HUDEP-2 (cell line): Measurements from ENCODE around the gene GAB3.

Experiments
- DNase-seq, 76 experiments: peaks; one replicate each; lab custom pipeline; 2025; ENCODE audit not compliant: unreplicated experiment in 76 of 76; lab: John Stamatoyannopoulos, UW

The GAB3 gene

DNA sequence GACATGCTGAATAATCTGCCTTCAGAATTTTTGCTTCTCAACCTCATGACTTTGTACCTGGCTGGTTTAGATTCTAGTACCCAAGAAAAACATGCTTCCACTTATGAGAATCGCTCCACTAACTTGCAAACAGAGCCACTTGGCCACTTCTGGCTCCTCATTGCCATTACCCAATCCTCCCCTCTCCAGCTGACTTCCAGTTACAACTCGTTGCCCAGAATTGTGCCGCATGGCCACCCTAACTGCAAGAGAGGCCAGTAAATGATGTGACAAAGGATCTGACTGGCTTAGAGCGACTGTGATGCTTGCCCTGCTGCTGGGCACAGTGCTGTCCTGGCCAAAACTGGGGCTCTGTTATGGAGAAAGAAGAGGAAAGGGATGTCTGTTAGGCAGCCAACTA lies 7.8 kb upstream of the GAB3 start:
- no peak for DNase-seq

DNA sequence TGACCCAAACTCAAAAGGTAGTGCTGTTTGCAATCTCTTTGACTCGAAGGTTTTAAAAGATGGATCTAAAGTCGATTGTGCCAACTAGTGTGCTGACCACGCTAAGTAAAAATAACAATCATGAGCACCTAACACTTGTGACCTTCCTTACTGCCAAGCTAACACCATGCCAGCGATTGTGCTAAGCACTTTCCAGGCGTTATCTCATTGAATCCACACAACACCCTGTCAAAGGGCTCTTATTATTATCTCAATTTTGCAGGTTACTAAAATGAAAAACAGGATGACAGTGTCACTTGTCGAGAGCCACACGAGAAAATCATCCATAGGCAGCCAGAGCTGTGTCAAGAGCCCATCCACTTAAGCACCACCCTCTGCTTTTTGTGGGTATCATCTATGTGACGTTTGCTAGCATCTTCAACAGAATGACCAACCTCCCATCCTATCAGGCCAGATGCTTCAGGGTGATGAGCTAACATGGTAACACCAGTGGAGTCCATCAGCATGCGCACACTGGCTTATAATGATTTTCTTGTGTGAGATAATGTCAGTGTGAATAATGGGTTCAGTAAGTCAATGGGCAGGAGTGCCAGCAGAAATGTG lies 893 bp upstream of the GAB3 start:
- peak in 73 of 76 experiments; percentile 15 to 90 (median 63) for DNase-seq

DNA sequence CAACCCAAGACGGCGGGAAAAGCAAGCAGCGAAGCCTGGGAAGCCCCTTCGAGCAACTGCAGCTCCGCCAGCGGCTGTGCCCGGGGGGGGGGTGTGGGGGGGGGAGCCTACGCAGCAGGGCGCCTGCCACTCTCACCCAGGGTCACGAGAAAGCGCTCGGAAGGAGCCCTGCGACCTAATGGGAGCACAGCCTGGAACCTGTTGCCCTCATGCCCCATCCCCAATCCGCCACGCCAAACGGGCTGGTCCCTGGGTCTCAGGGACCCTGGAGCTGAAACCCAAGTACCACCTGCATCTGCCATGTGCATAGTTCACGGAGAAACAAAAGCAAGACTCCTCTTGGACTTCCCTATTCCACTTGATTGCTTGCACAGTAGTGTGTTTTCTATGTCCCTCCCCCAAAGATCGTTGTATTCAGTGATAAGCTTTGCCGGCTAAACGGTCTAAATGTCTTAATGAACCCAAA lies 359 bp upstream of the GAB3 start:
- DNase-seq = peak in 52 of 76 experiments; percentile 4 to 86 (median 42)

DNA sequence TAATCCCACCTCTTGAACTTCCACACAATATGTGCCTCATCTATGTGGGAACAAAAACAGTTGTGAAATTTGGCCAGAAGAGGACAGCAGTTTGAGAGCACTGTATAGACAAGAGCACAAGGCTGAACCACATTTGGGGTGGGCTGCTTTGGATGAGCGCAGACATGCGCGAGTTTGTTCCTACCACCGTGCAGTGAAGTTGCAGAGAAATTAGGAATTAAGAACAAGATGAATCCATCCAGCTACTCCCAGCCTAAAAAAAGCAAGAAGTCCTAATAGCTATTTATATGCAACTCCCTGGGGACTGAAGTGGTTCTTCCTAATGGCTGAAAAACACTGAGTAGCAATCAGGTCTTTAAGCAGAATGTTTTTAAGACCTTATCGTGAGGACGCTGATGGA lies 1.0 kb downstream of the GAB3 start:
- DNase-seq = peak in 5 of 76 experiments; percentile 3 to 8 (median 5)

DNA sequence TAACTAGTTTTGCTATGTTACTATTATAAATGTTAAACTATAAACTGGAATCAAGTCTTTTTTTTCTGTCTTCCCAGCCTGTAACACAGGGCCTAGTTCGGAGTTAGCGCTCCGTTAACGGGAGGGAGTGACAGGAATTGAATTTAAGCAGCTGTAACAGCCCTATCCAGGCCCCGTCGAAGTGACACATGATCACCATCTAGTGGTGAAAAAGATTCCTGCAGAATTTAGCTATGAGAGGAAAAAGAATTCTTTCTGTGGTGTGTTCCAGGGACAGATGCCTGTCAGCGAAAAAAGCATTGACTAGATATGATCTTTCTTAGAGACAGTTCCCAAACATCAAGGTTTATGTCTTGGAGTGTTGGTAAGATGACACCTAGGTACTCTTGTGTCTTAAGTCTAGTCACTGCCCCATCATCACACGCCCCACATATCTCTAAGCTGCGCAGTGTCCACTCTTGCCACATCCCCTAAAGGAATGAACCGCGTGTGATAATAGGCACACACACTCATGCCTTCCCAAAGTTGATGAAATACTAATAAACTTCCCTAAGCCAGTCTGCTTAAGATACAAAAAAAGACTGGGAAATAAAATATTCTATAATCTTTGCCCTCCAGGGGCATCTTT lies 2.1 kb downstream of the GAB3 start:
- peak in 45 of 76 experiments; percentile 1 to 67 (median 35) for DNase-seq

DNA sequence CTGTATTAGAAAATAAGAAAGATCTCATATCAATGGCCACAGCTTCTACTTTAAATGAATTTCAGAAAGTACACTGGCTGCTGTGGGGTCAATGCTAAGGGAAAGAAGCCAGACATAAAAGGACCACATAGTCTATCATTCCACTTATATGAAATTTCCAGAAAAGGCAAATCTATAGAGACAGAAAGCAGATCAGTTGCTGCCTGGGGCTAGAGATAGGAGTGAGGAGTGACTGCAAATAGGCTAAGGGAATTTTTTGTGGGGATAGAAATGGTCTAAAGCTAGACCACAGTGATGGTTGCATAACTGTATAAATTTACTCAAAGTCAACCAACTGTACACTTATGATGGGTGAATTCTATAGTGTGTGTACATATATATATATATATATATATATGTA lies 8.3 kb downstream of the GAB3 start:
- peak in 1 of 76 experiments; percentile 12 for DNase-seq

DNA sequence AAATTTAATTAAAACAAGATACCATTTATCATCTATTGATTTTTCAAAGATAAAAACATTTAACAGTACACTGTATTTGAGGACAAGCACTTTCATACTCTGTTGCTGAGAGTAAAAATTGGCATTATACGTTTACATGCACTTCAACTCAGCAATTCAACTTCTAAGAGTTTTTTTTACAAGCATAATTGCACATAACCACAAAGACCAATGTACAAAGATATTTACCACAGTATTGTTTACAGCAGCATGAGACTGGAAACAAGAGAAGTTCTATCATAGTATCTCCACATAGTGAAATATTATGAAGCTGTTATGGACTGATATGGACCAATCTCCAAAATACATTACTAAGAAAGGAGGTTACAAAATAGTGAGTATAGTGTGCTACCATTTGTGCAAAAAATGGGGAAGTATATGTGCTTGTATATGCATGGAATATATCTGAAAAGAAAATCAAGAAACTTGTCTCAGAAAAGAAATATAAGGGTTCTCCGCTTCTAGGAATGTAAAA lies 10.9 kb downstream of the GAB3 start:
- no peak for DNase-seq

DNA sequence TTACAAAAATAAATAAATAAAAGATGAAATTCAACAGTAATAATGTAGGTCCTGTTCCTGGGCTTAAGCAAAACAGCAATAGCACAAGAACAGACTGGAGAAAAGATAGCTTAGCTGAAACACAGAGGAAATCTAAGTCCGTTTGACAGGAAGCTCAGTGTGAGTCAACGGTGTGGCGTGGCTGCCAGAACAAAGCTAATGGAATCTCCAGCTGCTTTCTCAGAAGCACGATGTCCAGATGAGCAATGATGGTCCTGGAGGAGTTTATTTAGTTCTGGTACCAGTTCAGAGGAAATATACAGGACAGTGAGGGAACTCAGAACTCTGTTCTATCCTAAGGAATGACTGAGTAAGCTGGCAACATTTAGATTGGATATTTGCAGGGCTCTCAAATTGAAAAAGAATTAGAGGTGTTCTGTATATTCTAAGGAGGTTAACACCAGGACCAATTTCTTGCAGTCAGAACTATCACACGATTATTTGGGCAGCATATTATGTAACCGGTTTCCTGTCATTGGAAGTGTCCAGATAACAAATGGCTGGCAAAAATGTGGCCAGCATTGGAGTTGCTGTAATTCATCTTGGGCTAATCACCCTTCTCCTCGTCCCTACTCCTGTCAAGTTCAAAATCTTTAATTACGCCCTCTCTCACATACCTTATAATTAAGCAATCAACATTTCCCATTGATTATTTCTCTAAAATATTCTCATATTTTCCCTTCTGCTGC lies 12.7 kb downstream of the GAB3 start:
- DNase-seq = no peak

DNA sequence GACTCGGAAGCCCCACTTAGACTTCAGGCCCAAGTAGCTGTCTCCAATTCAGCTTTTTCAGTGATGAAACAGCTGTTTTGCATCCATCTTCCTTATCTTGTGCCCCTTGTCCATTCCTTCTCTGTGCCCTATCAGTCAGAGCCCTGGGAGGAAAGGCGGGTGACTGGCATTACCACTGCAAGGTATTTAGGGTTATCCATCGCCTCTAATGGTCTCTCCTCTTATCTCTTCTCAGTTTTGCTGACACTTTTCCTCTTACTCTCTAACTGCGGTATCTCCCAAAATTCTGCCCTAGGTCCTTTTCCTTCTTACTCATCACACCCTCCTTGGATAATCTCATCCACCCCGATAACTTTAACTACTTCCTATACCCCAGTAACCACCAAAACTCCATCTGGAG lies 13.7 kb downstream of the GAB3 start:
- no peak for DNase-seq

DNA sequence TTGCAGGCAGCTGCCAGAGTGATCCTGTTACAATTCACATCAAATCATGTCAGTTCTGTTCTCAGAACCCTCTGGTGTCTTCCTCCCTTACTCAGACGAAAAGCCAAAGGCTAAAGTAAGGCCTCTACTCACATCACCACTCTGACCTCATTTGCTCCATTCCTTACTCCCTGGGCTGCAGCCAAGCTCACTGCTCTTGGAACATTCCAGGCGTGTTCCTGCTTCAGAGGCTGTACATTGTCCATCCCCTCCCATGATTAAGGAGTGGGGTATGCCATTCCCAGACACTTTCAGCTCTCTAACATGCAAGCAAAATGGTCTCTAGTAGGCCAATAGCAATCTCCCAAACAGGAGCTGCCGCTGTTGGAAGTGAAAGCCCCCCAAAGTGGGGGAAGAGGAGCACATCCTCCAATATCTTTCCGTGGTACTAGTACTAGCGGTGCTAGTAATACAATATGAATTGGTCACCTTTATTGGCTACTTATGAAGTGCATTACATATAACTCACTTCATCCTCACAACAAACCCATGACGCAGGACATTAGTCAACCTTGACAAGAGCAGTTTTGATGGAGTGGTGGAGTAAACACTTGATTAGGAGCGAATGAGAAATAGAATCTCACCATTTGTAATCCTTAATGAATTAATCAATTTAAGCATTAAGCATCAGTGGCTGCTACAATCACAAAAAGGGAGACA lies 15.0 kb downstream of the GAB3 start:
- DNase-seq = no peak

DNA sequence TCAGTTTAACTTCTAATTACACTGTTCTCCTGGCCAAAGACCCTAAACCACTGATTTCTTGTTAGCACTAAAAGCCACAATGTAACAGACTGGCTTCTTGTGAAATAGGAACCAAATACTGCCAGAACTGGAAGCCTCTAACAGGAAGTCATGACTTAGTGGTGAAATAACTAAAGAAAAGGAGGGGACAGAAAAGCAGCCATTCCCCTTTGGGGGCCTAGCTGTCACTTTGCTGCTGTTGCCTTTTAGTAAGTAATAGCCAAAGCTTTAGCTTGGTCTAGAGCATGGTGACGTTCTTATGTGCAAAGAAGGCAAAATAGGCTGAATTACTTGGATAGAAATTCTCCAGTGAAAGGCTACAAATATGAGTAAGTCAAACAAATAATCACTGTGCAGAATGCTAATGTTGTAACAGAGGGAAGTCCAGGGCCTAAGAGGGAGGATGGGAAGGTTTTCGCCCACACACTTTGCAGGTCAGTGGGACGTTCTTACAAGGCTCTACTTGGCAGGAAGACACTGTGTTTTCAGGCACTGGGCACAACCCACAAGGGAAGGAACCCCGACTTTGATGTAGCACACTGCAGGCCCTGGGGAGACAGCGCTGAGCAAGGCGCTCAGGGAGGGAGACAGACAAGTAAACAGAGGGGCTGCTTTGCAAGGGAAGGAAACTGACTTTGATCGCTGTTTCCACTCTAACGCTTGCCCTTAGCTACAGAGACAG lies 16.7 kb downstream of the GAB3 start:
- DNase-seq = no peak

DNA sequence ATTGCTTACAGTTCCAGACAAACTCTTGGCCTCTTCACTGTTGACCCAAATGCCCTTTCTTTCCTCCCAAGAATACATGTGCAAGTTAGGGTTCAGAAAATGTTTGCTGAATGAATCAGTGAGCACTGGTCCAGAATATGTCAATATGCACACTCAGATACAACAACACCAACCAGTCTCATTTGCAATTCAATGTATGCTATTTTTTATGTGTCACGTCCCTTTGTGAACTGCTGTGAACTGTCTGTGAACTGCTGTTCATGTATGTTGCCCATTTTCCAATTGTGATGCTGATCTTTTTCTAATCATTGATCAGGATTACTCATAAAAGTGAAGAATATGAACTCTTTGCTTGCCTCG lies 17.8 kb downstream of the GAB3 start:
- DNase-seq = no peak

DNA sequence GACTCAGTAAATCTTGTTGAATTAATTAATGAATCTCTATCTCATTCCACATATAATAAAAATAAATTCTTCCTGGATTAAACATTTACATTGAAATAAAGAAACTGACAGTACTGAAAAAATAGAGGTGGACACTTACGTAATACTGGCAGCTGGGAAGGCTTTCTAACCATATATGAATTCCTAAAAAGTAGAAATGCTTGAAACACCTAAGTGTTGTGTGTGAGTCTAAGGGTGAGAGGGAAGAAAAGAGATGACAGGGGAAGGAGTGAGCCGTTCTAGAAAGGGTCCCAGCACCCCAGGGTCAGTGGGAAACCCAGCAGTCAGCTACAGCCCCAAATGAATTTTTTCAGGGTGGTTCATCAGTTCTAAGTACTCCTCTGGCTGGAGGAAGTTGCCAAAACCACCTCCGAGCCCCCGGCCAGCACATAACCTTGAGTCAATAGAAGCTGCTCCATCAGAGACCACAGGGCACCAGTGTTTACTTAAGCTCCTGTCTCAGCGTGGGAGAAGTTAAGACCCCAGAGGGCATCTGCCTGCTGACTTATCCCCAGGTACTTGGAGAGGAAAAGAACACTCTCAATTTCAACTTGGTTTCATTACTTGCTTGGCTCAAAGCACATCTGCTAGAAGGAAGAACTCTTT lies 18.3 kb downstream of the GAB3 start:
- DNase-seq = no peak

DNA sequence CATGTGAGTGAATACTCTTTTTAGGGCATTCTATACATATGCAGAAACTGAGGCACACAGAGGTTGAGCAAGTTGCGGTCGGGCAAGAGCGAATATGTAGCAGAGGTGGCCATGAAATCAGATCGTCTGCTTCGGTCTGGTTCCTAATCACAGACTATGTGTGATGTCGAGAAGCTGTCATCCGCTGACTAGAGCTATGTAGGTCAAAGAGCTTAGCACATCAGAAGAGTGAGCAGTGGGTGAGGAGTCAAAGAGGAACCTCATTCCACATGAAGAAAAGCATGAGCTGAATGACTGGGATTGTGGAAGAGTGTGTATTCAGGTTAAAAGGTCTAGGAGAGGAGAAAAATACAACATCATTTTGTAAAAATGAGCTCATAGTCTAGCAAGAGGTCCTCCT lies 19.0 kb downstream of the GAB3 start:
- no peak for DNase-seq

DNA sequence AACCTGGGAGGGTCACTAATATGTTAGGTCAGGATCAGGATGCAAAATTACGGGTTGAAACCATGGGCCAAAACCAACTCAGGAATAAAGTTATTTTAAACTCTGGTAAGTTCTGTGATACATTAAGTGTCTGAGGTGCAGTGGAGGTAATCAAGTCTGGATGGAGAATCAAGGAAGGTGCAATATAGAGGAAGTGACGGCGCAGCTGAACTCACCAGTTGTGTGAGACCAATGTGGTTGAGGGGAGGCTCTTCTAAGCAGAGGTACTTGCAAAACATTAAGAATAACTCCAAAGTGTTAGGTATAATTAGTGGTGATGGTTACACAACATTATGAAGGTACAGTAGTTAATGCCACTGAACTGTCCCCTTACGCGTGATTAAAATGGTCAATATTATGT lies 19.7 kb downstream of the GAB3 start:
- DNase-seq = no peak

DNA sequence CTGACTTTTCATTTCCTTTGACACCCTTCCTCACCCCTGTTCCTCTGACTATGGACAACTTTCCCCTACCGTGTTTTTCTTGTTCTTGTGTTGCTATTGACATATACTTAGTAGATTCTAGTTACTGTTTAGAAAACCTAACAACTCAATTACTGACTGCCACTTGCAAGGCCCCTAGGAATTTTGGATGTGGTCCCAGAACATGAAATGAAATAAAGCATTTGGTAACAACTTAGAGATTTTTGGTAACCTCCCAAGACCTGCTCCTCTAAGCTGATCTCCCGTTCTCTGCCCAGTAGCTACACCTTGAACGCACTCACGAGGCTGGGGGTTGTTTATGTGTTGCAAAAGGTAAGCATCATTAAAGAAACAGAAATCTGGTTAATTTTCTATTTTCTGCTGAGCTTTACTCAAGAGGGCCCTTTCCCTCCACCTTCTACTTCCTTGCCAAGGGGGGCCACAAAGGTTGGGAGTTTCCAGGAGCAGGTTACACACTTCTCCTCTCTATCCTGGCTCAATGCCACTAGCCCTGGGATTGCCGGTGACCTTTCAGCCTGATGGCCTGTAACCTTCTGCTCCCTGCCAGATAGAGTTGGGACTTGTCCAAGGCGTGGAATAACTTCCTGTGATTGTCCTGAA lies 20.5 kb downstream of the GAB3 start:
- DNase-seq = no peak

DNA sequence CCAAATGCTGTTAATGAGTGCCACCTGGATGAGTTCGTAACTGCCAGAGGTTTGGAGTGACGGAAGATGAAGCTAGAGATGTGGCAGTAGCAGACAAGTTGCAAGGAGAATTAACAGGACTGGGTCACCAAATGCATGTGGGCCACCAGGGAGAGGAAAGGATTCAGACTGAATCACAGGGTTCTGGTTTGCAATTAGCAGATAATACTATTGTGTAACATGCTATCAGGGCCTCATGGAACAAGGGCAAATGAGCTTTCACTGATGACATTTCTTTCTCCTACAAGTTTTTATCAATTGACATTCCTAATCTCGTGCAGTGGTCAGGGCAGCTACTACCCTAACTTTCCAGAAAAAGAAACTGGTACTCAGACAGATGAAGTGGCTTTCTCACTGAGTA lies 21.4 kb downstream of the GAB3 start:
- no peak for DNase-seq

DNA sequence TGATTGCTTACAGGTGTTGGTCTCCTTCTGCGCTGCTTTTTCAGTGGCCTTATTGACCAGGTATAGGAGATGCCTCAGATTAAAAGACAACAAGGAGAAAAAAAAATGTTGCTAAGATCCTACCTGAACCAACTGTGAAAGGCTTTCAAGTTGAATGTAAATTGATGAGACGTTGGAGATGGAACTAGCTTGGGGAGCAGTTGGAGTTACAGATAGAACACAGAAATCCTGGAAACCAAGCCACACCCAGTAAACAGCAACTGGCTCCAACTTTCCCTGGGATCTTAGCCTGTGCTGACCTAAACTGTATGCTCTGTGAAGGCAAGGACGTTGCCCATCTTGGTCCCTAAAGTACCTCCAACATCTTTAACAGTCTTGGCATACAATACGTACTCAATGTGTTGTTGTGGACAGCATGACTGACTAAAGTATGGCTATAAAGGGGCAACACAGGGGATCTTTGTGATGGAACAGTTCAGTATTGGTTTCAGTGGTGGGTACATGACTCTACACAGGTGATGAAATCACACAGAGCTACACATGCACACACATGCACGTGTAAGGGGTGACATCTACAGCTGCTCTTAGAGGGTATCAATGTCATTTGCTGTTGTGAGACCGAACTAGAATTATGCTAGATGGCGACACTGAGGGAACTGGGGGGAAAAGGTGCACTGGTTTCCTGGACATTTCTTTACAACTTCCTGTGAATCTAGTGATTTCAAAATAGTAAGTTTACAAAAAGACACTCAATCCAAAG lies 22.3 kb downstream of the GAB3 start:
- DNase-seq = no peak

DNA sequence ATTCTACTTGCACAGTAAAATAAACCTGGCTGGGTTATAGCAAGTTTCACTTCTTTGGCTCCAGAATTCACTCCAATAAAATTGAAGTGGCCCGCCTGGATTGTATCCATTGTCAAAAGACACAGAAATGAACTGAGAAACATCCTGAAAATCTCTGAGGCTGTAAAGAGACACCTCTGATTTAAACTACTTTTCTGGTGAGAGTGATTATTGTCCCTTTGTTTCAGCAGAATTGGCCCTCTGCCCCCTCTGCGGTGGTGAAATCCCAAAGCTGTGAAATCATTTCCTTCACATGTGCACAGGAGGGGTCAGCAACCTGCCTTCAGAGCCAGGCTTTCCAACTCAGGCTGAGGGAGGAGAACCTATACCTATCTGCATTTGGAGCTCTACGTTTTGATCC lies 23.0 kb downstream of the GAB3 start:
- no peak for DNase-seq
